ENCODE measurements around the gene MSI2. TPM values are rescaled to one million over a fixed set of nuclear protein-coding genes. Genes with fewer than 3 reads are reported as not detected.

The MSI2 gene
- total and polyA plus RNA-seq, 9 of the 15 experiments (the other 6 are each of a cell fraction or from before 2014, with no cell fraction given) = 4.6 to 61.8 (median 42.4) TPM

GRCh38 chr17:57288040-57288772, 31.9 kb downstream of the MSI2 start:
- POLR2A ChIA-PET = interaction anchor here (0.5 kb wide), 1 partner anchor 265 kb away, joined by 6 read pairs; no protein-coding TSS in a partner anchor
- 48% methylated on average over 10 of the region's 10 CpGs for WGBS (ENCODE audit: insufficient coverage, low coverage, missing lambda C conversion rate)
- H3K27ac ChIP-seq (ENCODE audit: extremely low read depth, low read depth, low read length) = no peak overlapping the region; the same call in 2 of the 3 replicates
- no TSS peak for BruUV-seq (replicated peaks)
- ATAC-seq (peak; percentile 26), FAIRE-seq (peak; percentile 56), DNase-seq (ENCODE audit: extremely low read depth in 1 of 4, low spot score in 3 of 4) (peak in 1 of 4 experiments; percentile 35)
- CTCF ChIA-PET (ENCODE audit: low intra/inter-chr PET ratio) = no interaction called here
- H3K9me3 ChIP-seq (replicated peaks; ENCODE audit: control insufficient read depth, insufficient read depth, low read depth, low read length) = no peaks in the 10 kb centered on the region
- no peak overlapping the region for H3K4me2 ChIP-seq (ENCODE audit: insufficient read depth, low read length)
- H3K79me2 ChIP-seq (ENCODE audit: control insufficient read depth, insufficient read depth, low read length) = peaks cover 49% of the 10 kb centered on the region
- peaks cover 24% of the 10 kb centered on the region; the same call in 2 of the 3 replicates for H3K36me3 ChIP-seq (ENCODE audit: control insufficient read depth, insufficient read depth, low read length)
- intact Hi-C loops (cut with micrococcal nuclease) (no loop called here), in situ Hi-C loops (cut with MboI) (no loop called here)
- no peaks in the 10 kb centered on the region for H3K9me1 ChIP-seq (ENCODE audit: control insufficient read depth, insufficient read depth, low read length)
- H2AFZ ChIP-seq (ENCODE audit: low read depth, low read length) = no peak overlapping the region
- H3K9ac ChIP-seq (ENCODE audit: insufficient read depth in 1 of 2, low read depth in 2 of 2, low read length in 2 of 2) = peak overlapping the region in 1 of 2 experiments; percentile 53; a peak in 1 of 4 replicates
- peaks cover 24 to 33% of the 10 kb centered on the region in 2 experiments for H3K4me1 ChIP-seq (replicated peaks in 1 of 2; ENCODE audit: control insufficient read depth in 2 of 2, insufficient read depth in 2 of 2, low read length in 2 of 2)
- no peaks in the 10 kb centered on the region; the same call in 1 of the 2 replicates for H4K20me1 ChIP-seq (replicated peaks; ENCODE audit: control insufficient read depth, insufficient read depth, low read length)
- H3K27me3 ChIP-seq (ENCODE audit: control insufficient read depth in 2 of 2, insufficient read depth in 2 of 2, low read length in 2 of 2) = no peaks in the 10 kb centered on the region
- H3K4me3 ChIP-seq = no peak overlapping the region
- TF ChIP-seq ZNF444 (CRISPR knock-in tag; IDR thresholded peaks at IDR 0.05) (no peak), ZNF263 (CRISPR knock-in tag; IDR thresholded peaks at IDR 0.05; ENCODE audit: borderline replicate concordance) (0 out of 2 replicates have a peak, but pooled peaks have one; percentile 9), AFF1 (IDR thresholded peaks at IDR 0.05; ENCODE audit: low read depth in 1 of 2, partially characterized antibody in 2 of 2) (peak in 1 of 2 experiments; percentile 84), BCOR (IDR thresholded peaks at IDR 0.05) (0 out of 2 replicates have a peak, but pooled peaks have one; percentile 18), FOXM1 (IDR thresholded peaks at IDR 0.05; ENCODE audit: low read depth) (no peak), FOXM1 (CRISPR knock-in tag; IDR thresholded peaks at IDR 0.05; ENCODE audit: low read depth) (no peak), RBM25 (IDR thresholded peaks at IDR 0.05; ENCODE audit: low read depth, low read length, severe bottlenecking) (peak; percentile 17), NFIC (IDR thresholded peaks at IDR 0.05) (peak; percentile 46; the same call in 1 of the 2 replicates), CGGBP1 (CRISPR knock-in tag; IDR thresholded peaks at IDR 0.05) (no peak), PBX2 (CRISPR knock-in tag; IDR thresholded peaks at IDR 0.05; ENCODE audit: low read depth) (peak; percentile 4; the same call in 1 of the 2 replicates), PBX2 (tag; conservative IDR thresholded peaks at IDR 0.05; ENCODE audit: low read depth) (peak; percentile 94), PKNOX1 (IDR thresholded peaks at IDR 0.05) (peak; percentile 60), FOXK2 (conservative IDR thresholded peaks at IDR 0.05 in 1 of 2, IDR thresholded peaks at IDR 0.05 in 1 of 2; ENCODE audit: low read depth in 2 of 2) (no peak)

Measured in K562 (cell line).